Measurements from ENCODE around the gene LRP1B.
A peak's percentile ranks its signal among the peaks of the same experiment; 100 is the strongest.

Gene LRP1B

GRCh38 chr2:141497272-141497671 lies 633.5 kb downstream of the LRP1B start:
- no peak for FAIRE-seq

DNA sequence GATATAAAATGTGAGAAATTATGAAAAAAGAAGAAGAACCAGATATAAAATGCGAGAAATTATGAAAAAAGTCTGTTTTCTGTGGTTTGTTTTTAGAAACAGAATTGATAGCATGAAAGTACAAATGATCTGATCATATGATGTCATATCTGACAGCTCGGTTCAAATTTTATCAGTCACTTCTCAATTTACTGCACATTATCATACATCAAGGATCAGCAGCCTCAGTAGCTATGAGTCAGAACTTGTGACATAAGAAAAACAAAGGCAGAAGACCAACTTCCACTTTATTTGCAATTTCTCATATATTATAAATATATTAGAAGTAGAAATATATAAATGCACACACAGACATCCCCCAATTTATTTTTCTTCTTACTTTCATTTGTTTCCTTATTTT lies 634.0 kb downstream of the LRP1B start:
- FAIRE-seq: no peak

GRCh38 chr2:141493936-141494335 lies 636.9 kb downstream of the LRP1B start:
- FAIRE-seq: no peak

DNA sequence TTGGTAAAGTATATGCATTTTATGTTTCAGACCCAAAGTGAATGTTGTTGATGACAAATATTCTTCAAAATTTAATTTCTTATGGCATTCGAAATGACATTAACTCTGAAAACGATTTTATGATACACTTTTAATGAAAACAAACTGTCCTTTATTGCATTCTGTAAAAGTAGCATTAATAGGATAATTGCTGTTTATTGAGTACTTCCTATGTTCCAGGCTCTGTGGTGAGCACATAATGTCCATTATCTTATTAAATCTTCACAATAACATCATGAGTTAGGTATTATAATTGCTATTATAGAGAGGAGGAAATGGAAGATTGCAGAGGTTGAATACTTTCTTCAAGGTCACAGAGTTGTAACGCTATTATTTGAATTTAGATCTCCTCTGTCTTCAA lies 638.0 kb downstream of the LRP1B start:
- no peak for FAIRE-seq

GRCh38 chr2:141490886-141491285 lies 639.9 kb downstream of the LRP1B start:
- no peak for FAIRE-seq

GRCh38 chr2:141482697-141483096 lies 648.1 kb downstream of the LRP1B start:
- no peak for FAIRE-seq

DNA sequence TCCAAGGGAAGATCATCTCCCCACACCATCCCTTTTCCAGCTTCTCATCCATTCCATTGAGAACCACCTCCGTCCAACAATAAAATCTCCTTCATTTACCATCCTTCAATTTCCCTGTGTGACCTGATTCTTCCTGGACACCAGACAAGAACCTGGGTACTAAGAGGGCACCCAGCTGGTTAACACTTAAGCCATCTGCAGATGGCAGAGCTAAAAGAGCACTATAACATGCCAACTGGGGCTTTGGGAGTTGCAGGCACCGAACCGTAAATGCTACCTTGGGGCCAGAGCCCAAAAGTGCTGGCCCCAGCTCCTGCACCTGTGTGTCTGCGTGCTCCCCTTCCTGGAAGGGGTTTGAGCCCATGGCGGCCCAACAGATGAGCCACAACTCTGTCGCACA lies 655.0 kb downstream of the LRP1B start:
- FAIRE-seq: no peak

- no peak for FAIRE-seq
These were observed 662.1 kb downstream of the LRP1B start for GRCh38 chr2:141468761-141469160.

- no peak for FAIRE-seq
These were observed 663.5 kb downstream of the LRP1B start for GRCh38 chr2:141467331-141467730.

DNA sequence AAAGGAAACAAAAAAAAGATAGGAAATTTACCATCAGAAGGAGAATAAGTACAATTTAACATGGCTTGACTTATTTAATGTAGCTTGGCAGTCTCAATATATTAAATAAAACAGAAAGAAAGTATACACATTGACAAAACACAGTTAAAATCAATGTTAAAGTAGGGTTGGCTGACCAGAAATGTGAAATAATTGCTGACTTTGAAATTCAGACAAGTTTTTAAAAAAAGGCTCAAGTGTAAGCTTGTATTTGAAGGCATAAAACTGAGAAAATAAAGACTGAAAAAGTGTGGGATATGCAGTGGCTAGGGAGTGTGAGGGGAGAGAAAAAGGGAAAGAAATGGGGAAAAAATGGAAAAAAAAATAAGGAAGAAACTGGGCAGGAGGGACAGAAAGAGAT lies 665.8 kb downstream of the LRP1B start:
- FAIRE-seq: no peak

- FAIRE-seq: no peak
These were observed 672.5 kb downstream of the LRP1B start for GRCh38 chr2:141458351-141458750.

- no peak for FAIRE-seq
These were observed 674.9 kb downstream of the LRP1B start for GRCh38 chr2:141455877-141456276.

- FAIRE-seq: no peak
These were observed 675.5 kb downstream of the LRP1B start for GRCh38 chr2:141455211-141455826.

DNA sequence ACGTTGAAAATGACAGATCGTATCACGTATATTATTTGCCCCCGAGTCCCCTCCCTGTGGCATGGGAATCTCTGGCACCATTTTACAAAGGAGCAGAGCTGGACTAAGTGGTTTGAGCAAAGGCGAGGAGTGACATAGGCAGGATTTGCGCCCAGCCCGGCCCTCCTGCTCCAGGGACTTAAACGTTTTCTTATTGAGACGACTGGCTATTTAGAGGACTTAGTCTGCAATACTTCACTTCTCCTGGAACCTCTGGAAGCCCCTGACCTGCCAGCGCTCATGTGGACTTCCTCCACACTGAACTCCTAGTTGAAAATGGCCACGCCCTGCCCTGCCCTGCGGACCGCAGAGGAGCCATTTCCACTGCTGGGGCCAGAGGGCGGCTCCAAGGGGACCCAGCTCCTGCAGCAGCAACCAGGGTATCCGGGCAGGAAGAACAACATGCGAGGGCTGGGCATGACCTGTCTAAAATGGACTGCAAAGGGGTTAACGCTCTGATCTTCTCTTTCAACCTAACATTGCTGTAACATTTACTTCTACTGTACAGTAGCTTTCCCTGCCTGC lies 690.7 kb downstream of the LRP1B start:
- no peak for FAIRE-seq

GRCh38 chr2:141439524-141439923 lies 691.3 kb downstream of the LRP1B start:
- FAIRE-seq: no peak

DNA sequence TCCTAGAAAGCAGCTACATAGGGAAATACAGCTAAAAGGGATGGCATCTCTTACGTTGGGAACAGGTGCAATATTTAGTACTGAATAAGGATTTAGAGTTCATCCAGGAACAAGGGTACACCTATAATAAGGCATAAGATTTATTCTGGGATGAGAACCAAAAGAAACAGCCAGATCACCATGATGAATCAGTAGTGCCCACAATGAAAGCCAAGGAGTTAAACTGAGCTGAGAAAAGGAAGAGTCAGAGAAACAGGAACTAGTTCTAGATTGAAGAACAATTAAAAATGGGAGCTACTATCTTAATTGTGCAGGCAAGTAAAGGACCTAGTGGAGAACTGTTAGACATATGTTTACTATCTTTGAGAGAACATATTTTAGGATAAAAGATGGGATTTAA lies 692.3 kb downstream of the LRP1B start:
- no peak for FAIRE-seq

GRCh38 chr2:141437521-141437920 lies 693.3 kb downstream of the LRP1B start:
- FAIRE-seq: no peak

DNA sequence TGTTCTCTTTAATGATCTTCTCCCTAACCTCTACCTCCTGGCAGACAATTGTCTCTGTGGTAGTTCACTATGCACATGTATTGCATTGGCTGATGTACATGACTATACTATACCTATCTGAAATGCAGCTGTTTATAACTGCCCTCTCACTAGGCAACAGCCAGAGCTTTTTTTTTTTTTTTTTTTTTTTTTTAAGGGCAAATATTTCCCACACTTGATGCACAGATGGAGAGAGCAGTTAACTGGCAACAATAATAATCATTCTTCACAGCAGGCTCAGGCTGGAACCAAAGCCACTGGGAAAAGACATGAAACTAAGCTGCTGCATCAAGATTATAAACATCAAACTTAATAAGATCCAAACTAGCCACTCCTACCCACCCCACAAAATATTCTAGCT lies 707.7 kb downstream of the LRP1B start:
- no peak for FAIRE-seq

- no peak for FAIRE-seq
These were observed 713.5 kb downstream of the LRP1B start for GRCh38 chr2:141417246-141417797.

GRCh38 chr2:141411419-141411818 lies 719.4 kb downstream of the LRP1B start:
- FAIRE-seq: no peak

DNA sequence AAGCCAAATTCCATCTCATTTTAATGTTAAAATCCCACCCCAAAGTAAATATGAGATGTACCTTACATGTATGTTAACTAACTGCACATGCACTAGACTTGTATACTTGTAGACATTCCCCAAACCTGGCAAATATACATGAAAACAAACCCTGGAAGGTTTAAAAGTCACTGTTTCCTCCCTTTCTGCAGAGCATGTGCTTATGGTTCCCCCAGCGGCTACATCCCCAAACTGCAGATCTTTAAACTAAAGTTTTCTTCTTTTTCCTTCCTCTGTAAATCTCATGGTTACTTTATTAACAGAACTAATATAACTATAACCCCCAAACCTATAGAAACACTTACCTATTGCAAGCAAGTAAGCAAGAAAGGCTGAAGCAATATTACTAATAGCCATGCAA lies 731.5 kb downstream of the LRP1B start:
- FAIRE-seq: peak; percentile 55

DNA sequence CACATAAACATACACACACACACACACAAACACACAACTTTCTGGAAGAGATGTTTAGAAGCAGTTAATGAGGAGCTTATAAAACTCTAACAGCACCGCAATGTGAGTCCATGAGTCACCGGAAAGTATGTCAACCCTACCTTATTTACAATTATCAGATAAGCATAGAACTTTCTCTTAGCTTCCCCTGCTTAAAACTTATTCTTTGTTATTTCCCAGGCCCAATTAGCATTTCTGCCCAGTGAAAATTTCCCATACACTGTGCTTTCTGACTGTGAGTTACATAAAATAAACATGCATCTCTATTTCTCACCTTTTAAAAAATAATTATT lies 737.6 kb downstream of the LRP1B start:
- FAIRE-seq: no peak

DNA sequence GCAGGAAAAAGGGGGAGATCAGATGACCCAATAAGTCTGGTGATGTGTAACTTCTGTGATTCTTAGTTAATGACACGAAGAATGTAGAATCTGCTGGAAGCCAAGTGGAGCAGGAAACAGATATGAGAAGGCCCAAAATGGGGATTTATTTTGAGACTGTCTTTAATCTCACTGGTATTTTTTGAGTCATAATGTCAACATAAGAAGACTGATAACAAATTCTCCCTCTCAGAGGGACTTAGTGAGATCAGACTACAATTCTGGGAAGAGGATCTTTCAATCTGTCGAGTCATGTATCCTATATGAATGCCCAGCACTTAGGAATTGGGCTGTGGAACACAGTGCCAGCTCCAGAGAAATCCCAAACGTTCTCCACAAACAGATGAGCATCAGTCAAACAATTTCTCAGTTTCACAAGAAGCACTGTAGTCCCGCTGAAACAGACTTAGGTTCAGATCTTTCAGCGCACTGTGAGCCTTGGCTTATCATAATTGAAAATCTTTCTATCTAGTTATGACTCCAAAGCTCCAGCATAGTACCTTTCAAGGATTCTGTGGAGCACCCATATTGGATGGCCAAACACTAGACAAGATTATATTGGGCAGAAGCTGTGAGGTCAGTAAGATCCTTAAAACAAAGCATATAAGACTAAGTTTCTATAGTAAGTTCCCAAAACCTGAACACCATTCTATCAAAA lies 738.2 kb downstream of the LRP1B start:
- no peak for FAIRE-seq

GRCh38 chr2:141386168-141386567 lies 744.6 kb downstream of the LRP1B start:
- no peak for FAIRE-seq

- no peak for FAIRE-seq
These were observed 746.1 kb downstream of the LRP1B start for GRCh38 chr2:141384676-141385075.

Measured in A204.1 (cell line).